ENCODE data around the gene FLII. TPM values are rescaled to one million over a fixed set of nuclear protein-coding genes. Genes with fewer than 3 reads are reported as not detected.

FLII gene
- total and polyA plus RNA-seq, 12 donors, result 150 to 652 (median 297) TPM

DNA sequence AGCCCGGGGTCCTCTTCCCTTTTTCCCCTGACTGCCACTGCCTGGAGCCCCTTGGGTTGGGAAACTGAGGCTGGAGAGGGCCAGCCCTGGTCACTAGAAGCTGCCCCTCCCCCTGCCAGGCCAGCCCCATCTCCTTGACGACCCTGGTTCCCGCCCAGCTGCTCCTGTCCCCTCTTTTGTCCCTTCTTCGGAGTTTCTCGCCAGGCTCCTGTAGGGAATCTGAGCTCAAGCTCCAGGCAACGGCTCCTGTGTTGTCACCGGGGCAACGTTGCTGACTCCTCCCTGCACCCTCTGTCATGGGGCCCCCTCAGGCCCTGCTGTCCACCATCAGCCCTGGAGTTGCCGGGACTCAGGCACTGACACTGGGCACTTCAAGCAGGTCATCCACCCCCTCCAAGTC lies 27.4 kb downstream of the FLII start:
- TF ChIP-seq, protein P1, sequence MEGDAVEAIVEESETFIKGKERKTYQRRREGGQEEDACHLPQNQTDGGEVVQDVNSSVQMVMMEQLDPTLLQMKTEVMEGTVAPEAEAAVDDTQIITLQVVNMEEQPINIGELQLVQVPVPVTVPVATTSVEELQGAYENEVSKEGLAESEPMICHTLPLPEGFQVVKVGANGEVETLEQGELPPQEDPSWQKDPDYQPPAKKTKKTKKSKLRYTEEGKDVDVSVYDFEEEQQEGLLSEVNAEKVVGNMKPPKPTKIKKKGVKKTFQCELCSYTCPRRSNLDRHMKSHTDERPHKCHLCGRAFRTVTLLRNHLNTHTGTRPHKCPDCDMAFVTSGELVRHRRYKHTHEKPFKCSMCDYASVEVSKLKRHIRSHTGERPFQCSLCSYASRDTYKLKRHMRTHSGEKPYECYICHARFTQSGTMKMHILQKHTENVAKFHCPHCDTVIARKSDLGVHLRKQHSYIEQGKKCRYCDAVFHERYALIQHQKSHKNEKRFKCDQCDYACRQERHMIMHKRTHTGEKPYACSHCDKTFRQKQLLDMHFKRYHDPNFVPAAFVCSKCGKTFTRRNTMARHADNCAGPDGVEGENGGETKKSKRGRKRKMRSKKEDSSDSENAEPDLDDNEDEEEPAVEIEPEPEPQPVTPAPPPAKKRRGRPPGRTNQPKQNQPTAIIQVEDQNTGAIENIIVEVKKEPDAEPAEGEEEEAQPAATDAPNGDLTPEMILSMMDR (IDR thresholded peaks at IDR 0.05), result no peak
- TF ChIP-seq POLR2A (IDR thresholded peaks at IDR 0.05), result no peak
- 65 to 76% (median 73%) methylated on average over 7 to 9 of the region's 9 CpGs for WGBS, 4 donors
- Histone ChIP-seq H3K4me1 (replicated peaks in 1 of 2) (peaks cover 20 to 25% of the 10 kb centered on the region in 2 donors), H3K36me3 (replicated peaks in 1 of 2) (peaks cover 0 to 15% of the 10 kb centered on the region in 2 donors), H3K9me3 (replicated peaks in 1 of 3) (no peaks in the 10 kb centered on the region), H3K4me3 (no peak overlapping the region), H3K27ac (no peak overlapping the region), H3K27me3 (no peaks in the 10 kb centered on the region)
- intact Hi-C loops (cut with DNase I), result no loop called here
- peak in 1 of 7 donors; percentile 17 for DNase-seq

DNA sequence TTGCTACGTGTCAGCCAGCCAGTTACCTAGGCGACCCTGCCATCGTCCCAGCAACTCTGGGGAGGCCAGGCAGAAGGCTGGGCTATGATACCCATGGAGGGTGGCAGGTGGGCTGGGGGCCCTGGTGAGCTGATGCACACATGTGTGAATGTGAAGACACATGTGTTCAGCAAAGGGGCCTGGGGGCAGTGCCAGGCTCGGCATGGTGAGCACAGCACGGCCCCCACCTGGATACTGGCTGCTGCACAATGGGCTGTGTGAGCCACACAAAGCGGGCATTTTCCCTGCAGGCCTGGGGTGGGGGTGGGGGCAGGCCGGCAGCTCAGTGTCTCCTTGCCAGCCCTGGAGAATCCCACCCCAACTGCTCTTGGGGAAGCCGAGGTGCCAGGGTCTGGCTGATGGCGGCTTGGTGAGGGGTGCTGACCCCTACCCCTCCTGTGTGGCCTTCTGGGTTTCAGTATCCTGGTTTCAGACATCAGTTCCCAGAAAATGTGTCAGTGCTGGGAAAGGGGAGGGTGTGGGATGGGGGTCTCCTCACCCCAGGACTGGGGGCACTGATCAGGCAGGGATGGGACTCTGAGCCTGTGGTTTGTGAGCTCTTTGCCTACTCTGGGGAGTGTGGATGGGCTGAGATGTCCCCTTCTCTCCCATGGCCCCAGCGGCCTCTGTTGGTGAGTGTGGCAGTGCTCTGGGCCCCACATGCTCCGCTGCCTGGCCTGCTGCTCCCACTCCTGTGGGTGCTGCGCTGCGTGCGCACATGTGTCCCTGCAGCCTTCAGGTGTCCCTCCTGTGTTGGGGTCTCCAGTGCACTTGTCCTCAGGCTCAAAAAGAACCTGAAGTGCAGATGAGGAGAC lies 28.0 kb downstream of the FLII start:
- H3K4me1 ChIP-seq (replicated peaks in 1 of 2), result peaks cover 14 to 18% of the 10 kb centered on the region in 2 donors

DNA sequence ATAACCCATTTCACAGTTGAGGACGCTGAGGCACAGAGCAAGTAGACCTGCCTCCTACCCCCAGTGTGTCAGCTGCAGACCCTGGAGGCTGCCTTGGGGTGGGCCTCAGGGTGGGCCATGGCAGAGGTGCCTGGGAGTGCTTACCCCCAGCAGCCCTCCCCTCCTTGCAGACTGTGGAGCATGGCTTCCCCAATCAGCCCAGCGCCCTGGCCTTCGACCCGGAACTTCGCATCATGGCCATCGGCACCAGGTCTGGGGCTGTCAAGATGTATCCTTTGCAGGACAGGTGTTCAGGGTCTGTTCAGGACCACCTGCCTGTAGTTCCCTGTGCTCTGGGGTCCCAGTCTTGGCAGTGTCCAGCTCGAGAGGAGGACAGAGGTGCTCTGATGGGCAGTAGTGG lies 28.8 kb downstream of the FLII start:
- H3K4me1 ChIP-seq (replicated peaks in 1 of 2), result peaks cover 11 to 13% of the 10 kb centered on the region in 2 donors
- intact Hi-C loops (cut with DNase I), result no loop called here
- H3K4me3 ChIP-seq, result no peak overlapping the region
- peaks cover 0 to 11% of the 10 kb centered on the region in 2 donors for H3K36me3 ChIP-seq (replicated peaks in 1 of 2)
- TF ChIP-seq, protein P1 (IDR thresholded peaks at IDR 0.05), result no peak
- no peaks in the 10 kb centered on the region for H3K27me3 ChIP-seq
- 92 to 100% (median 94%) methylated on average over 2 to 7 of the region's 7 CpGs for WGBS, 4 donors
- no peak overlapping the region for H3K27ac ChIP-seq
- H3K9me3 ChIP-seq (replicated peaks in 1 of 3), result no peaks in the 10 kb centered on the region
- no peak for DNase-seq

More for the DNA sequence above, 28.0 kb downstream of the FLII start:
- H3K27ac ChIP-seq, result no peak overlapping the region
- no peaks in the 10 kb centered on the region for H3K27me3 ChIP-seq
- 73 to 82% (median 76%) methylated on average over 7 to 14 of the region's 14 CpGs for WGBS, 4 donors
- DNase-seq, result peak in 1 of 7 donors; percentile 20
- H3K36me3 ChIP-seq (replicated peaks in 1 of 2), result peaks cover 0 to 14% of the 10 kb centered on the region in 2 donors
- H3K4me3 ChIP-seq, result no peak overlapping the region
- intact Hi-C loops (cut with DNase I), result no loop called here
- TF ChIP-seq POLR2A (IDR thresholded peaks at IDR 0.05), result no peak
- TF ChIP-seq, protein P1 (IDR thresholded peaks at IDR 0.05), result no peak
- no peaks in the 10 kb centered on the region for H3K9me3 ChIP-seq (replicated peaks in 1 of 3)

DNA sequence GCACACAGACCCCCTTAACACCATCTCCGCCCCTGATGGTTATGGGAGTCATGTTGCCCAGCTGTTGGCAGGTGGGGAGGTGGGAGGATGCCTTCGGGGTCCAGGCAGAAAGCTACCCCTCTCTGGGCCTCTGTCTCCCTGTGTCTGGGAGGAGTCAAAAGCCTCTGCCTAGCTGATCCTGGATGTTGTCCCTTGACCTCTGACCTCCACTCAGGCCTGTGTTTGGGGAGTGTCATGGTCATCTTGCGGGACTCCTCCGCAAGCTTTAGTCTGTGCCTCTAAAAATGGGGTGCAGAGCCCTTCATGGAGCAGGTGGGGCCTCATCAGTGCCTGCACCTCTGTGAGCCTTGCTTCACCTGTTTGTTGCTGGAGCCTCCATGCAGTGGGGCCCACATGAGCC lies 29.3 kb downstream of the FLII start:
- intact Hi-C loops (cut with DNase I), result no loop called here
- Histone ChIP-seq H3K4me3 (no peak overlapping the region), H3K36me3 (replicated peaks in 1 of 2) (peaks cover 0 to 6% of the 10 kb centered on the region in 2 donors), H3K27me3 (no peaks in the 10 kb centered on the region), H3K9me3 (replicated peaks in 1 of 3) (no peaks in the 10 kb centered on the region), H3K27ac (no peak overlapping the region), H3K4me1 (replicated peaks in 1 of 2) (peaks cover 12 to 13% of the 10 kb centered on the region in 2 donors)
- WGBS, 4 donors, result 46 to 76% (median 66%) methylated on average over 2 to 4 of the region's 4 CpGs
- no peak for DNase-seq
- TF ChIP-seq, protein P1 (IDR thresholded peaks at IDR 0.05), result no peak
- TF ChIP-seq POLR2A (IDR thresholded peaks at IDR 0.05), result no peak

All from adrenal gland (tissue), 12 donors.